ENCODE measurements around the gene CEP250. TPM values are rescaled to one million over a fixed set of nuclear protein-coding genes. Genes with fewer than 3 reads are reported as not detected.
"Not testable (repeated sequence)": the region's sequence is repeated elsewhere in the genome, so short reads cannot be mapped to it uniquely, and the experiment has no call there.

The CEP250 gene
- total RNA-seq, 2 experiments from 2014 or later = 72.1 to 74.5 TPM

DNA sequence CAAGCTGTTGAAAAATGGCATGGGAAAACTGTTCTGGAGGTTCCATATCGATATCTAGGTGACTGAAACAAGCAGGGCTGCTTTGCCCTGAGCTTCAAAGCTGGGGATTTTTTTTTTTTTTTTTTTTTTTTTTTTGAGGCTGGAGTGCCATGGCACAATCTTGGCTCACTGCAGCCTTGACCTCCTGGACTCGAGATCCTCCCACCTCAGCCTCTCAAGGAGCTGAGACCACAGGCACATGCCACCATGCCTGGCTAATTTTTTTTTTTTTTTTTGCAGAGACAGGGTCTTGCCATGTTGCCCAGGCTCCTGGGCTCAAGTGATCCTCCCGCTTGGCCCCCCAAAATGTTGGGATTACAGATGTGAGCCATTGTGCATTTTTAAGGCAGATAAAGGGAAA lies 97.5 kb downstream of the CEP250 start:
- Mint-ChIP-seq H3K4me1 (ENCODE audit: low read depth) (no peaks in the 10 kb centered on the region), H3K36me3 (ENCODE audit: low read depth) (peaks cover 18% of the 10 kb centered on the region), H3K4me3 (no peak overlapping the region), H3K27ac (no peak overlapping the region), H3K9me3 (ENCODE audit: insufficient read depth) (no peaks in the 10 kb centered on the region), H3K27me3 (ENCODE audit: low read depth) (no peaks in the 10 kb centered on the region)
- ChIA-PET CTCF (no interaction called here), POLR2A (interaction anchor here (1.2 kb wide), 1 partner anchor 11 kb away, joined by 4 read pairs; the partner anchor contains the start of gene ERGIC3)
- DNase-seq (no peak), ATAC-seq (no peak)

DNA sequence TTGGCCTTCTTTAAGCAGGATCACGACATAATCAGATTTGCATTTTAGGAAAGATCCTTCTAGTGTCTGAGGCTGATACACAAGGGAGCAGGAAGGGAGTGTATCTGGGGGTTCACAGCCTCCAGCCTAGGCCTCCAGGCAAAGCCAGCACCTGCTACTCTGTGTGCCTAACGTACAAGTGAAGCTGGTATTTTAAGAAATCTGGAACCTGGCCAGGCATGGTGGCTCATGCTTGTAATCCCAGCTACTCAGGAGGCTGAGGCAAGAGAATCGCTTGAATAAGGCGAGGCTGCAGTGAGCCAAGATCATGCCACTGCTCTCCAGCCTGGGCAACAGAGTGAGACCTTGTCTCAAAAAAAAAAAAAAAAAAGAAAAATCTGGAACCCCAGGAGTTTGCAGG lies 100.1 kb downstream of the CEP250 start:
- H3K27me3 Mint-ChIP-seq (ENCODE audit: low read depth); H3K36me3 Mint-ChIP-seq (ENCODE audit: low read depth); DNase-seq; H3K9me3 Mint-ChIP-seq (ENCODE audit: insufficient read depth); CTCF ChIA-PET; ATAC-seq; H3K4me1 Mint-ChIP-seq (ENCODE audit: low read depth); H3K27ac Mint-ChIP-seq; H3K4me3 Mint-ChIP-seq; POLR2A ChIA-PET: not testable (repeated sequence)

DNA sequence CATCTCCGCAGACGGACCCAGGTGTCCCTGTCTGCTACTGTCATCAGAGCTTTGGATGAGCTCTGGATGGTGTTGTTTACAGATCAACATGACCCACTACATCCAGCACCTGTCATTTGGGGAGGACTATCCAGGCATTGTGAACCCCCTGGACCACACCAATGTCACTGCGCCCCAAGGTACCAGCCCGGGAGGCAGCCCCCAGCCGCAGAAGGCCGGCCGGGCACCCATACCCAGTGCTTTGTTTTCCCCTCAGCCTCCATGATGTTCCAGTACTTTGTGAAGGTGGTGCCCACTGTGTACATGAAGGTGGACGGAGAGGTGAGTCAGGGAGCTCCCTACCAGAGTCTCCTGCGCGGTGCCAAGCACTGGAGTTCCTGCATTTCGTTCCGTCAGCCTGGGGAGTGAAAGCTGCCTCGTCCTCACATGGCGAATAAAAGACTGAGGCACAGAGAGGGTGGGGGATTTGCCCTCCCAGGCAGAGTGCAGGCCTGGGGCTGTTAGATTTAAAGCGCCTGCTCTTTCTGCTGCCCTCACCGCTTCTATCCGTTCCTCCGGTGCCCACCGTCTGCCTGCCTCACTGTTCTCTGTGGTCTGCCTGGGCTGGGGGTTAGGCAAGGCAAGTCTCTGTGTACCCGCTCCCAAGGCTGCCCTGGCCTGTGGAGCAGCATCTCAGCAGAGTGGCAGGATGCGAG lies 100.7 kb downstream of the CEP250 start:
- ATAC-seq (no peak), DNase-seq (no peak)
- Mint-ChIP-seq H3K4me1 (ENCODE audit: low read depth) (no peaks in the 10 kb centered on the region), H3K9me3 (ENCODE audit: insufficient read depth) (no peaks in the 10 kb centered on the region), H3K27ac (no peak overlapping the region), H3K4me3 (no peak overlapping the region), H3K27me3 (ENCODE audit: low read depth) (no peaks in the 10 kb centered on the region), H3K36me3 (ENCODE audit: low read depth) (peaks cover 10% of the 10 kb centered on the region)
- CTCF ChIA-PET = no interaction called here
- POLR2A ChIA-PET = no interaction called here

DNA sequence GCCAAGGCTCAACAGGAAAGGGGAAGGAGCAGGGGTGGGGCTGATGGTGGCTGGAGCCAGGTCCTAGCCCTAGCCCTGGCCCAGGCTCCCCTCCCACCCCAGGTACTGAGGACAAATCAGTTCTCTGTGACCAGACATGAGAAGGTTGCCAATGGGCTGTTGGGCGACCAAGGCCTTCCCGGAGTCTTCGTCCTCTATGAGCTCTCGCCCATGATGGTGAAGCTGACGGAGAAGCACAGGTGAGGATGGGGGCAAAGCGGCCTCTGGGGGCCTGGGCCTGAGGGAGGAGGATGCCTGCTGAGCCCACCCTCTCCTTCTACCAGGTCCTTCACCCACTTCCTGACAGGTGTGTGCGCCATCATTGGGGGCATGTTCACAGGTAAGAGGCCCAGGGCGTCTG lies 101.5 kb downstream of the CEP250 start:
- CTCF ChIA-PET = no interaction called here
- POLR2A ChIA-PET = interaction anchor here (1.2 kb wide), 1 partner anchor 10 kb away, joined by 3 read pairs; no protein-coding TSS in a partner anchor

DNA sequence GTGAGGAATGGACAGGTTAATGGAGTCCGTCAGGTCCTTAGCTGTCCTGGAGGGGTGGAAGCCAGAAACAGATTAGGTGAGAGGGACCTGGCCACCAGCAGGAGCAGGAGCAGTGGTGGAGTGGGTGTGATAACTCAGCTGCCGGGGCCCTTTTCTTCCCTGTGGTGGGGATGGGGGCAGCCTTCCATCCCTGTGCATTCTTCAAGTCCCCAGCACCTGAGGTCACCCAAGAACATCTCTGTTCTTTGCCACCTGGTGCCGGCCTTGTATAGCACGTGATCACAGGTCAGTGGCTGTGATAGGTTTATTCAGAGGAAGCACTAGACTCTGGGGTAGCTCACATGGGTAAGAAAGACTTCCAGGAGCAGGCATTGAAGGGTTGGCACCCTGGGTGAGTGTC lies 103.1 kb downstream of the CEP250 start:
- Mint-ChIP-seq H3K4me1 (ENCODE audit: low read depth) (no peaks in the 10 kb centered on the region), H3K4me3 (no peak overlapping the region), H3K27ac (no peak overlapping the region), H3K27me3 (ENCODE audit: low read depth) (no peaks in the 10 kb centered on the region), H3K9me3 (ENCODE audit: insufficient read depth) (no peaks in the 10 kb centered on the region), H3K36me3 (ENCODE audit: low read depth) (peaks cover 10% of the 10 kb centered on the region)
- no peak for DNase-seq
- ChIA-PET POLR2A (no interaction called here), CTCF (no interaction called here)
- no peak for ATAC-seq

More for the DNA sequence above, 101.5 kb downstream of the CEP250 start:
- H3K4me1 Mint-ChIP-seq (ENCODE audit: low read depth) = no peaks in the 10 kb centered on the region
- H3K36me3 Mint-ChIP-seq (ENCODE audit: low read depth) = peaks cover 10% of the 10 kb centered on the region
- DNase-seq (no peak), ATAC-seq (no peak)
- H3K4me3 Mint-ChIP-seq = no peak overlapping the region
- H3K27ac Mint-ChIP-seq = no peak overlapping the region
- H3K27me3 Mint-ChIP-seq (ENCODE audit: low read depth) = no peaks in the 10 kb centered on the region
- no peaks in the 10 kb centered on the region for H3K9me3 Mint-ChIP-seq (ENCODE audit: insufficient read depth)

DNA sequence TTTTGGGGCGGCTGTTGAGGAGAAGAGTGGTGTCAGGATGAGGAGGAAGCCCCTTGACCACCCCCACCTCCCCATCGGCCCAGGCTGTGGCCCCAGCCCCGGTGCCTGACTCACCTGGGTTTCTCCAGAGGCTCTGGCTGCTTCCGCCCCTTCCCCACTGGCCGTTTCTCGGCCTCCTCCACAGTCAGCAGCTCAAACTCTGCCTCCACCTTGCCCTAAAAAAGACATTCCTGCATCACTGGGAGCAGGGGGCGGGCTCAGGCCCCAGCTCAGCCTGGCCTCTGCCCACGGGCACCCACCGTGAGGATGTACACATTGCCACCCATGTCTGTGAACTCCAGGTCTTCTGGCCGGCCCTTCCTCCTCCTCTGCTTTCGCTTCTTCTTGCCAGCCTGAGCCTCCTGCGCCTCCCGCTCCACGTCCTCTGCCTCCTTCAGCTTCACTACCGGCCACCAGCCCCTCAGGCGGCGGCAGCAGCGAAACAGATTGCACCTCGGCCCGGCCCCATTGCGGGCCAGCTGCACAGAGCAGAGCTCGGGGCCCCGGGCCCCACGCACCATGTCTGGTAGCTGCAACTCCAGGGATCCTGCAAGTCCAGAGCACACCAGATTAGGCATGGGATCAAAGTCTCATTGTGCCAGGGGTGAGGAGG lies 103.8 kb downstream of the CEP250 start:
- ChIA-PET CTCF (no interaction called here), POLR2A (no interaction called here)
- no peak overlapping the region for H3K27ac Mint-ChIP-seq
- H3K4me3 Mint-ChIP-seq = no peak overlapping the region
- H3K36me3 Mint-ChIP-seq (ENCODE audit: low read depth) = peaks cover 10% of the 10 kb centered on the region
- no peak for ATAC-seq
- no peaks in the 10 kb centered on the region for H3K27me3 Mint-ChIP-seq (ENCODE audit: low read depth)
- no peak for DNase-seq
- H3K9me3 Mint-ChIP-seq (ENCODE audit: insufficient read depth) = no peaks in the 10 kb centered on the region
- no peaks in the 10 kb centered on the region for H3K4me1 Mint-ChIP-seq (ENCODE audit: low read depth)

DNA sequence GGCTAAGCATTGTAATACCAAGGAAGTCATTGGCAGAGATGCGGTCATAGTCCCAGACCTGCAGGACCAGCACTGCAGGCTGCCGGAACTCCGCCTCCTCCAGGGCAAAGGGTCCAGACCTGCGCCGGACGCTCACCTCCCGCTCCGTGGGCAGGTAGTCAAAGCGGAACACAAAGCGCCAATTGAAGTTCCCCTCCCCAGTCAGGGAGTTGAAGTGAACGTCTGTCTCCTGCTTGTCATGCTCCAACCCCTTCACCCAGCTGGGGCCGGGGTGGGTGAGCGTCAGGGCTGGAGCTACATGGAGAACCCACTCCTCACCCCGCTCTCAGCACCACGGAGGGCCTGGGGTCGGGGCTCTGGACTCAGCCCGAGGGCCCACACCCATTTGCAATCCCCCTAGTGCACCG lies 104.7 kb downstream of the CEP250 start:
- DNase-seq (no peak), ATAC-seq (no peak)
- Mint-ChIP-seq H3K4me1 (ENCODE audit: low read depth) (no peaks in the 10 kb centered on the region), H3K27me3 (ENCODE audit: low read depth) (no peaks in the 10 kb centered on the region), H3K27ac (no peak overlapping the region), H3K36me3 (ENCODE audit: low read depth) (peaks cover 2% of the 10 kb centered on the region), H3K9me3 (ENCODE audit: insufficient read depth) (no peaks in the 10 kb centered on the region), H3K4me3 (no peak overlapping the region)
- CTCF ChIA-PET = no interaction called here
- POLR2A ChIA-PET = interaction anchor here (0.6 kb wide), 1 partner anchor 404 kb away, joined by 3 read pairs; no protein-coding TSS in a partner anchor

DNA sequence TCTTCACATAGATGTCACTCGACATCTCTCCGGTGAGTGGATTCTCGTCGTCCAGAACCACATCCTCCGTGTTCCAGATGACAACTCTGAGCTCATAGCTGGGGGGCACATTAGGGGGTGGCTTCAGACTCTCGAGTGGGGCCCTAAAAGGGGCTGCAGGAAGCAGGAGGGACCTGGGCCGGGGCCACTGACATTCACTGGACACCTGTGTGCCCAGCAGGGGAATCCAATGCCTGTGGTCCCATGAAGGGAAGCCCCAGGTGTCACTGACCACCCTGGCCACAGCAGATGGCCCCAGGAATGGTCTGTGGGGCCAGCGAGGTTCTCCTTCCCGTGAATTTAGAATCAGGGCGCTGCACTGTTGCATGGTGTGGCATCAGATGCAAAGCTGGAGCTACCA lies 105.1 kb downstream of the CEP250 start:
- ChIA-PET CTCF (no interaction called here), POLR2A (interaction anchor here (0.6 kb wide), 1 partner anchor 403 kb away, joined by 3 read pairs; no protein-coding TSS in a partner anchor)
- Mint-ChIP-seq H3K36me3 (ENCODE audit: low read depth) (no peaks in the 10 kb centered on the region), H3K9me3 (ENCODE audit: insufficient read depth) (no peaks in the 10 kb centered on the region), H3K4me3 (no peak overlapping the region), H3K27me3 (ENCODE audit: low read depth) (no peaks in the 10 kb centered on the region), H3K4me1 (ENCODE audit: low read depth) (no peaks in the 10 kb centered on the region), H3K27ac (no peak overlapping the region)
- ATAC-seq (no peak), DNase-seq (no peak)

DNA sequence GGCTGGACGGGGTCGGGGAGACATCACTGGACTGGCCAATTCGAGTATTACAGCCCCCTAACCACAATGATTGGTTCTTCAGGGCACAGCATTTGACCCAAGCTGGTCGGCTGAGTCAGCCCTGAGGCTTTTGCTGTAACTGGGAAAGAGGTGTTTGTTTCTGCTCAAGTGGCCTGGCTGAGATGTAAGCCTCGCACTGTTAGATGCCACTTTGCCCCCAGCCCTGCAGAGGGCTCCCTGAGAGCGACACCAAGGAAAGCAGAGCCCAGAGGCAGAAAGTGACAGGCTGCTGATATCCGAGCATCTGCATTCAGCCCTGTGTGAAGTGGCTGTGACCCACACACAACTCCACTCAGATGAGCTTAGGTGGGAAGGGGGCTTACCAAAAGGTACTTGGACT lies 105.9 kb downstream of the CEP250 start:
- Mint-ChIP-seq H3K27me3 (ENCODE audit: low read depth) (no peaks in the 10 kb centered on the region), H3K4me3 (no peak overlapping the region), H3K9me3 (ENCODE audit: insufficient read depth) (no peaks in the 10 kb centered on the region), H3K27ac (no peak overlapping the region), H3K36me3 (ENCODE audit: low read depth) (no peaks in the 10 kb centered on the region), H3K4me1 (ENCODE audit: low read depth) (no peaks in the 10 kb centered on the region)
- ChIA-PET CTCF (no interaction called here), POLR2A (no interaction called here)
- ATAC-seq (peak; percentile 59), DNase-seq (no peak)

DNA sequence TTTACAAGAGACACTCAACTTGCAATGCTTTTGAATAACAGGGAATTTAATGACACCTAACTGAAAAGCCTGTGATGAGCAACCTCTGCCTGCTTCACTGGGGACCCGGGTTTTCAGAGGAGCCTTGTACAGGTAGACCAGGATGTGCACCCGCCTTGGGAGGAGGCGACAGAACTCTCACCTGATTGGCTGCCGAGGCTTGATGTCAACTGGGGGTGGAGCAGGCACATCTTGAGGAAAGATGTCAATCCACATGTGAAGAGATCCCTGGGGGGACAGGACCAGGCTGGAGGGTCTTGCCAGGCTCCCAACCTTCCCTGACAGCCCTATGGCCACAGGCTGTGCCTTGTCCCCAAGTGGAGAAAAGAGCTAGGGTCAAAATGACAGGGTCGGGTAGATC lies 106.3 kb downstream of the CEP250 start:
- no peak overlapping the region for H3K27ac Mint-ChIP-seq
- POLR2A ChIA-PET = no interaction called here
- H3K27me3 Mint-ChIP-seq (ENCODE audit: low read depth) = no peaks in the 10 kb centered on the region
- ATAC-seq (no peak), DNase-seq (no peak)
- no peaks in the 10 kb centered on the region for H3K4me1 Mint-ChIP-seq (ENCODE audit: low read depth)
- CTCF ChIA-PET = no interaction called here
- no peaks in the 10 kb centered on the region for H3K36me3 Mint-ChIP-seq (ENCODE audit: low read depth)
- no peak overlapping the region for H3K4me3 Mint-ChIP-seq
- H3K9me3 Mint-ChIP-seq (ENCODE audit: insufficient read depth) = no peaks in the 10 kb centered on the region

DNA sequence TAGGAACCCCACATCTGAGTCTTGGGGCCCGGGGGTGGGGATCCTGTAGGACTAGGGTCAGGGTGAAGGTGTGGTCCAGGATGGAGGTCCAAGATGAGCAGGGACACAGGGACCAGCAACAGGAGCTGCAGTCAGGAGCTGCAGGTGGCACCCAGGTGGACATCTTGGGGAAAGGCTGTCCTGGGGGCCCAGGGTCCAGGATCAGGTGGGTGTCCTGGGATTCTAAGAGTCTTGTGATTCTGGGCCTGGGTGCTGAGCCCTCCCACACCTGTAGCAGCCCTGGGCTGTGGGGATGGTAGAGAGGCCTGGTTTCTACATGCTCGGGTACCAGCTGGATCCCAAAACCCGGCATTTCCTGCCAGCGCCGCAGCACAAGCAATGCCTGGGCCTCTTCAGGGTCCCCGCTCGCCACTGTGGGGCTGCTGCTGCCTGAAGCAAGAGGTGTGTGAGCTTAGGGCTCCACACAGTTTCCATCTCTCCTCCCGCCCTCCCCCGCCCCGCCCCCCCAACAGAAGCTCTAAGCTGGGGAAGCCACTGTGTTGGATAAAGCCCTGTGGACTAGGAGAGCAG lies 107.2 kb downstream of the CEP250 start:
- Mint-ChIP-seq H3K36me3 (ENCODE audit: low read depth) (no peaks in the 10 kb centered on the region), H3K27ac (no peak overlapping the region), H3K9me3 (ENCODE audit: insufficient read depth) (no peaks in the 10 kb centered on the region), H3K27me3 (ENCODE audit: low read depth) (peaks cover 4% of the 10 kb centered on the region), H3K4me3 (no peak overlapping the region), H3K4me1 (ENCODE audit: low read depth) (no peaks in the 10 kb centered on the region)
- ATAC-seq (no peak), DNase-seq (no peak)
- ChIA-PET POLR2A (no interaction called here), CTCF (no interaction called here)

DNA sequence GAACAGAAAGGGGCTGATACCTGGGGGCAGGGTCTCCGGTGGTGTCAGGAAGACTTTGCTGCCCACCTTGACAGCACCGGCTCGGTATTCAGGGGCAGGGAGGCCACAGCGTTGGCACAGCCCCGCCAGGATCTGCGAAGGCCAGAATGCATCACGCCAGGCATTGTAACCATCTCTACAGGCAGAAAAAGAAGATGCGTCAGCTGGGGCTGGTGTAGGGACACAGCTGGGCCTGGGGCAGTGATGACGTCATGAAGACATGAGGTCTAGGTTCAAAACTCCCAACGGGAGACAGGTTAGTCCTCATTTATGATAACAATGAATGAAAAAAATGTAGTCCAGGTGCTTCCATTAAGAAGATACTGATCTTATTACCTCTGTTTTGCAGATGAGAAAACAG lies 108.4 kb downstream of the CEP250 start:
- CTCF ChIA-PET = no interaction called here
- no peak overlapping the region for H3K4me3 Mint-ChIP-seq
- no peaks in the 10 kb centered on the region for H3K9me3 Mint-ChIP-seq (ENCODE audit: insufficient read depth)
- no peak for DNase-seq
- POLR2A ChIA-PET = interaction anchor here (0.6 kb wide), 1 partner anchor 43 kb away, joined by 3 read pairs; no protein-coding TSS in a partner anchor
- no peaks in the 10 kb centered on the region for H3K36me3 Mint-ChIP-seq (ENCODE audit: low read depth)
- H3K27ac Mint-ChIP-seq = no peak overlapping the region
- peaks cover 6% of the 10 kb centered on the region for H3K27me3 Mint-ChIP-seq (ENCODE audit: low read depth)
- no peak for ATAC-seq
- H3K4me1 Mint-ChIP-seq (ENCODE audit: low read depth) = no peaks in the 10 kb centered on the region
